Peyer's patch (tissue), 4 donors: ENCODE data around the gene CCDC194.

Experiments used
- POLR2A ChIP-seq, 2 donors: fragments of 450-650 bp; IDR thresholded peaks; one replicate each; pipeline ENCODE4 v1.5.1; 2017; ENCODE audit warnings: antibody characterized with exemption in 2 of 2, mild to moderate bottlenecking in 2 of 2, moderate library complexity in 2 of 2
- TF ChIP-seq, protein P1 (sequence below), 6 experiments: fragments of 450-650 bp in 4 of 6; fragments of 200-600 bp in 2 of 6; sonication (generic) in 1 of 6; IDR thresholded peaks; one replicate each; pipeline ENCODE4 v1.5.1; 2017 to 2019; ENCODE audit warnings: antibody characterized with exemption in 6 of 6, mild to moderate bottlenecking in 3 of 6, moderate library complexity in 1 of 6

GRCh38 chr19:17359905-17360800, 33.8 kb downstream of the CCDC194 start:
- no peak for TF ChIP-seq POLR2A (IDR thresholded peaks at IDR 0.05)
- TF ChIP-seq, protein P1, sequence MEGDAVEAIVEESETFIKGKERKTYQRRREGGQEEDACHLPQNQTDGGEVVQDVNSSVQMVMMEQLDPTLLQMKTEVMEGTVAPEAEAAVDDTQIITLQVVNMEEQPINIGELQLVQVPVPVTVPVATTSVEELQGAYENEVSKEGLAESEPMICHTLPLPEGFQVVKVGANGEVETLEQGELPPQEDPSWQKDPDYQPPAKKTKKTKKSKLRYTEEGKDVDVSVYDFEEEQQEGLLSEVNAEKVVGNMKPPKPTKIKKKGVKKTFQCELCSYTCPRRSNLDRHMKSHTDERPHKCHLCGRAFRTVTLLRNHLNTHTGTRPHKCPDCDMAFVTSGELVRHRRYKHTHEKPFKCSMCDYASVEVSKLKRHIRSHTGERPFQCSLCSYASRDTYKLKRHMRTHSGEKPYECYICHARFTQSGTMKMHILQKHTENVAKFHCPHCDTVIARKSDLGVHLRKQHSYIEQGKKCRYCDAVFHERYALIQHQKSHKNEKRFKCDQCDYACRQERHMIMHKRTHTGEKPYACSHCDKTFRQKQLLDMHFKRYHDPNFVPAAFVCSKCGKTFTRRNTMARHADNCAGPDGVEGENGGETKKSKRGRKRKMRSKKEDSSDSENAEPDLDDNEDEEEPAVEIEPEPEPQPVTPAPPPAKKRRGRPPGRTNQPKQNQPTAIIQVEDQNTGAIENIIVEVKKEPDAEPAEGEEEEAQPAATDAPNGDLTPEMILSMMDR (IDR thresholded peaks at IDR 0.05): no peak
